GM21447 (cell line): ENCODE data around the gene SLC17A2.

Experiments used
- ATAC-seq: cut with Tn5 transposase; IDR thresholded peaks from one replicate; pipeline ENCODE4 v1.9.1; 2021; ENCODE audit not compliant: unreplicated experiment

The SLC17A2 gene

GRCh38 chr6:25888626-25889025 lies 41.9 kb downstream of the SLC17A2 start:
- ATAC-seq: no peak

- no peak for ATAC-seq
Observed at GRCh38 chr6:25886066-25886465, 44.4 kb downstream of the SLC17A2 start.

- ATAC-seq: no peak
Observed at GRCh38 chr6:25883991-25884390, 46.5 kb downstream of the SLC17A2 start.

- no peak for ATAC-seq
Observed at GRCh38 chr6:25883536-25883935, 47.0 kb downstream of the SLC17A2 start.

GRCh38 chr6:25882051-25882496 lies 48.4 kb downstream of the SLC17A2 start:
- no peak for ATAC-seq

- ATAC-seq: no peak
Observed at GRCh38 chr6:25880601-25881000, 49.9 kb downstream of the SLC17A2 start.

- ATAC-seq: no peak
Observed at GRCh38 chr6:25878721-25879322, 51.7 kb downstream of the SLC17A2 start.

GRCh38 chr6:25875926-25876602 lies 54.4 kb downstream of the SLC17A2 start:
- ATAC-seq: no peak

- no peak for ATAC-seq
Observed at GRCh38 chr6:25875563-25875905, 55.0 kb downstream of the SLC17A2 start.

GRCh38 chr6:25874822-25875562 lies 55.5 kb downstream of the SLC17A2 start:
- ATAC-seq: no peak

- ATAC-seq: no peak
Observed at GRCh38 chr6:25874118-25874517, 56.4 kb downstream of the SLC17A2 start, which contains the start of gene SLC17A3. Gene SLC17A3, minus strand, starts transcription at chr6:25874243. Its CDS starts 5,856 bp downstream, at chr6:25868387.

- no peak for ATAC-seq
Observed at GRCh38 chr6:25872814-25873213, 57.7 kb downstream of the SLC17A2 start.

- ATAC-seq: no peak
Observed at GRCh38 chr6:25869840-25870239, 60.7 kb downstream of the SLC17A2 start.

- ATAC-seq: no peak
Observed at GRCh38 chr6:25868436-25869183, 61.9 kb downstream of the SLC17A2 start.

- no peak for ATAC-seq
Observed at GRCh38 chr6:25866011-25866410, 64.5 kb downstream of the SLC17A2 start.

GRCh38 chr6:25863360-25863759 lies 67.1 kb downstream of the SLC17A2 start:
- ATAC-seq: no peak
